HG03558 (cell line): Measurements from ENCODE around the gene DNAH8.
"Not testable (repeated sequence)": the region's sequence is repeated elsewhere in the genome, so short reads cannot be mapped to it uniquely, and the experiment has no call there.

Source experiments
- ATAC-seq: cut with Tn5 transposase; IDR thresholded peaks from one replicate; pipeline ENCODE4 v1.9.1; 2021; ENCODE audit warnings: moderate number of reproducible peaks; ENCODE audit not compliant: unreplicated experiment; ENCODE audit errors: extremely low read depth

DNAH8 gene

GRCh38 chr6:38876475-38876874 is 161.4 kb downstream of the DNAH8 start:
- no peak for ATAC-seq

GRCh38 chr6:38877721-38878120 is 162.6 kb downstream of the DNAH8 start:
- no peak for ATAC-seq

GRCh38 chr6:38882157-38882556 is 167.0 kb downstream of the DNAH8 start:
- ATAC-seq = no peak

GRCh38 chr6:38897507-38897906 is 182.4 kb downstream of the DNAH8 start:
- ATAC-seq = no peak

- no peak for ATAC-seq
These were observed 186.9 kb downstream of the DNAH8 start for GRCh38 chr6:38901802-38902522.

GRCh38 chr6:38906582-38906981 is 191.5 kb downstream of the DNAH8 start:
- ATAC-seq = no peak

- no peak for ATAC-seq
These were observed 192.2 kb downstream of the DNAH8 start for GRCh38 chr6:38907264-38907663.

- no peak for ATAC-seq
These were observed 194.1 kb downstream of the DNAH8 start for GRCh38 chr6:38909015-38909730.

GRCh38 chr6:38910207-38910606 is 195.1 kb downstream of the DNAH8 start:
- no peak for ATAC-seq

- ATAC-seq = no peak
These were observed 197.3 kb downstream of the DNAH8 start for GRCh38 chr6:38912378-38912777.

GRCh38 chr6:38915205-38915925 is 200.3 kb downstream of the DNAH8 start:
- ATAC-seq = no peak

- not testable (repeated sequence) for ATAC-seq
These were observed 206.4 kb downstream of the DNAH8 start for GRCh38 chr6:38921540-38921939.

- ATAC-seq = no peak
These were observed 209.8 kb downstream of the DNAH8 start for GRCh38 chr6:38924791-38925509.

- ATAC-seq = no peak
These were observed 214.4 kb downstream of the DNAH8 start for GRCh38 chr6:38929560-38929959.

GRCh38 chr6:38933426-38933825 is 218.3 kb downstream of the DNAH8 start:
- ATAC-seq = no peak

GRCh38 chr6:38935051-38935450 is 219.9 kb downstream of the DNAH8 start:
- ATAC-seq = no peak

- ATAC-seq = no peak
These were observed 222.9 kb downstream of the DNAH8 start for GRCh38 chr6:38937839-38938613.

GRCh38 chr6:38938741-38939140 is 223.6 kb downstream of the DNAH8 start:
- no peak for ATAC-seq

GRCh38 chr6:38942442-38942841 is 227.3 kb downstream of the DNAH8 start:
- ATAC-seq = no peak

GRCh38 chr6:38942965-38943364 is 227.9 kb downstream of the DNAH8 start:
- no peak for ATAC-seq
